Measurements from ENCODE around the gene NUFIP1.

- TF ChIP-seq POLR2A (IDR thresholded peaks at IDR 0.05; ENCODE audit: low read length) (no peak), GATA1 (IDR thresholded peaks at IDR 0.05; ENCODE audit: low read depth, low read length) (no peak)
Measured at GRCh38 chr13:44934724-44935123, 54.5 kb downstream of the NUFIP1 start.
